ENCODE data around the gene ZNF205.

The ZNF205 gene

DNA sequence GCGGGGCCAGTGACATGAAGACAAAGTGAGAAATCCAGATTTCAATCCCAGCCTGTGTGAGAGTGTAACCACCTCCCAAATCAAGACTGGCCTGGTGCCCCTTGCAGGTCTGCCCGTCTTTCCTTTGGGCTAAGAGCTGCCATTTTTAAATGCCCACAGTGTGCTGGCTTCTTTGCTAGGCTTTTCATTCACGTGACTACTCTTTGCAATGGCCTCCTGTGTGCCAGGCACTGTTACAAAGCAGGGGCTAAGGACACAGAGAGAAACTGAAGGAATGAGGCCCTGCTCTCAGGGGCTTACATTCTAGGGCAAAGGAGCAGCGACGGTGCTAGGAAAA lies 13.0 kb upstream of the ZNF205 start:
- H3K9me2 ChIP-seq (ENCODE audit: low read depth, low read length), result no peaks in the 10 kb centered on the region
- H4K20me1 ChIP-seq (ENCODE audit: insufficient read depth, low read length), result no peaks in the 10 kb centered on the region
- no peak overlapping the region for H3K27ac ChIP-seq (ENCODE audit: low read depth, low read length, poor library complexity, severe bottlenecking)
- no peak overlapping the region for H3K4me2 ChIP-seq (ENCODE audit: low read length)
- no peaks in the 10 kb centered on the region for H3K27me3 ChIP-seq (ENCODE audit: insufficient read depth, low read length)
- H3K4me3 ChIP-seq (ENCODE audit: low read depth, low read length, poor library complexity, severe bottlenecking), result no peak overlapping the region
- no peaks in the 10 kb centered on the region for H3K9me3 ChIP-seq (ENCODE audit: low read length)
- H2AFZ ChIP-seq (ENCODE audit: low read length), result no peak overlapping the region
- TF ChIP-seq, protein P1, sequence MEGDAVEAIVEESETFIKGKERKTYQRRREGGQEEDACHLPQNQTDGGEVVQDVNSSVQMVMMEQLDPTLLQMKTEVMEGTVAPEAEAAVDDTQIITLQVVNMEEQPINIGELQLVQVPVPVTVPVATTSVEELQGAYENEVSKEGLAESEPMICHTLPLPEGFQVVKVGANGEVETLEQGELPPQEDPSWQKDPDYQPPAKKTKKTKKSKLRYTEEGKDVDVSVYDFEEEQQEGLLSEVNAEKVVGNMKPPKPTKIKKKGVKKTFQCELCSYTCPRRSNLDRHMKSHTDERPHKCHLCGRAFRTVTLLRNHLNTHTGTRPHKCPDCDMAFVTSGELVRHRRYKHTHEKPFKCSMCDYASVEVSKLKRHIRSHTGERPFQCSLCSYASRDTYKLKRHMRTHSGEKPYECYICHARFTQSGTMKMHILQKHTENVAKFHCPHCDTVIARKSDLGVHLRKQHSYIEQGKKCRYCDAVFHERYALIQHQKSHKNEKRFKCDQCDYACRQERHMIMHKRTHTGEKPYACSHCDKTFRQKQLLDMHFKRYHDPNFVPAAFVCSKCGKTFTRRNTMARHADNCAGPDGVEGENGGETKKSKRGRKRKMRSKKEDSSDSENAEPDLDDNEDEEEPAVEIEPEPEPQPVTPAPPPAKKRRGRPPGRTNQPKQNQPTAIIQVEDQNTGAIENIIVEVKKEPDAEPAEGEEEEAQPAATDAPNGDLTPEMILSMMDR (IDR thresholded peaks at IDR 0.05; ENCODE audit: low read length), result no peak
- no peak for TF ChIP-seq EZH2 (IDR thresholded peaks at IDR 0.05; ENCODE audit: borderline replicate concordance, low read length)
- H3K79me2 ChIP-seq (ENCODE audit: insufficient read depth, low read length), result no peaks in the 10 kb centered on the region
- H3K4me1 ChIP-seq (ENCODE audit: insufficient read depth, low read length, severe bottlenecking), result peaks cover 25% of the 10 kb centered on the region
- H3K36me3 ChIP-seq (ENCODE audit: insufficient read depth, low read length), result no peaks in the 10 kb centered on the region
- H3F3A ChIP-seq (ENCODE audit: insufficient read depth, low read length), result peaks cover 6% of the 10 kb centered on the region; the same call in 1 of the 2 replicates
- no peak overlapping the region for H3K9ac ChIP-seq (ENCODE audit: low read length)

DNA sequence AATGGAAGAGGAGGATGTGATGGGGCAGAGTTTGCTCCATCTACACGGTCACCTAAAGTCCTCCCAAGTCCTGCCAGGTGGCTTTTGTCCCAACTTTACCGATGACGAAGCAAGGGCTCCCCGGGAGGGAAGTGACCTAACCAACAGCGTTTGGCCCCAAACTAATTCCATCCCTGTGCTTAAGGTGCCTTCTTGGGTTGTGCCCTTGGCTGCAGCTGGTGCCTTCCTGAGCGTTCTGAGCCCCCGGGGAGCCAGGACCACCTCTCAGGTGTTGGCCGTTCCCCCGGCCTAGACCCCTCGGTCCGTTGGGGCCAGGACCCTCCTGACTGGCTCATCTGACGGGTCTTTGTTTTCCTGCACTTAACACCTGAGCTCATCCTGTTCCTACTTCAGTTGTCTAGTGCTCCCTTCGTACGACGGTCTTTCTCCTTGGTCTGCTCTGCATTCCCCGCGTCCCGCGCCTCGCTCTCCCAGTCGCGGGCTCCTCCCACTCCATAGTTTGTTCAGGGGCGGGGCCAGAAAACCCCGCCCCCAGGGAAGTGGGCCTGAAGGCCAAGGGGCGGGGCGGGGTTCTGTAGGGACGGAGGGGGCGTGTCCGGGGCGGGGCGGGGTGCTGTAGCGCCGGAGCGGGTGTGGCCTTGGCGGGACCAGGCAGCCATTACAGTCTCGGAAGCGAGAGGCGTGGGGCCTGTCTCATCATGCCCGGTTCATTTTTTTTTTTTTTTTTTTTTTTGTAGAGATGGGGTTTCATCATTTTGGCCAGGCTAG lies 12.5 kb upstream of the ZNF205 start:
- Histone ChIP-seq H3K9me3 (ENCODE audit: low read length) (no peaks in the 10 kb centered on the region), H4K20me1 (ENCODE audit: insufficient read depth, low read length) (no peaks in the 10 kb centered on the region), H3K4me2 (ENCODE audit: low read length) (peak overlapping the region; percentile 56), H3K4me1 (ENCODE audit: insufficient read depth, low read length, severe bottlenecking) (peaks cover 25% of the 10 kb centered on the region), H2AFZ (ENCODE audit: low read length) (no peak overlapping the region), H3F3A (ENCODE audit: insufficient read depth, low read length) (peaks cover 6% of the 10 kb centered on the region; the same call in 1 of the 2 replicates), H3K79me2 (ENCODE audit: insufficient read depth, low read length) (no peaks in the 10 kb centered on the region), H3K9me2 (ENCODE audit: low read depth, low read length) (no peaks in the 10 kb centered on the region), H3K27me3 (ENCODE audit: insufficient read depth, low read length) (no peaks in the 10 kb centered on the region), H3K9ac (ENCODE audit: low read length) (no peak overlapping the region), H3K4me3 (ENCODE audit: low read depth, low read length, poor library complexity, severe bottlenecking) (peak overlapping the region; percentile 41), H3K36me3 (ENCODE audit: insufficient read depth, low read length) (no peaks in the 10 kb centered on the region), H3K27ac (ENCODE audit: low read depth, low read length, poor library complexity, severe bottlenecking) (no peak overlapping the region)
- TF ChIP-seq EZH2 (IDR thresholded peaks at IDR 0.05; ENCODE audit: borderline replicate concordance, low read length), result no peak
- TF ChIP-seq, protein P1 (IDR thresholded peaks at IDR 0.05; ENCODE audit: low read length), result no peak

DNA sequence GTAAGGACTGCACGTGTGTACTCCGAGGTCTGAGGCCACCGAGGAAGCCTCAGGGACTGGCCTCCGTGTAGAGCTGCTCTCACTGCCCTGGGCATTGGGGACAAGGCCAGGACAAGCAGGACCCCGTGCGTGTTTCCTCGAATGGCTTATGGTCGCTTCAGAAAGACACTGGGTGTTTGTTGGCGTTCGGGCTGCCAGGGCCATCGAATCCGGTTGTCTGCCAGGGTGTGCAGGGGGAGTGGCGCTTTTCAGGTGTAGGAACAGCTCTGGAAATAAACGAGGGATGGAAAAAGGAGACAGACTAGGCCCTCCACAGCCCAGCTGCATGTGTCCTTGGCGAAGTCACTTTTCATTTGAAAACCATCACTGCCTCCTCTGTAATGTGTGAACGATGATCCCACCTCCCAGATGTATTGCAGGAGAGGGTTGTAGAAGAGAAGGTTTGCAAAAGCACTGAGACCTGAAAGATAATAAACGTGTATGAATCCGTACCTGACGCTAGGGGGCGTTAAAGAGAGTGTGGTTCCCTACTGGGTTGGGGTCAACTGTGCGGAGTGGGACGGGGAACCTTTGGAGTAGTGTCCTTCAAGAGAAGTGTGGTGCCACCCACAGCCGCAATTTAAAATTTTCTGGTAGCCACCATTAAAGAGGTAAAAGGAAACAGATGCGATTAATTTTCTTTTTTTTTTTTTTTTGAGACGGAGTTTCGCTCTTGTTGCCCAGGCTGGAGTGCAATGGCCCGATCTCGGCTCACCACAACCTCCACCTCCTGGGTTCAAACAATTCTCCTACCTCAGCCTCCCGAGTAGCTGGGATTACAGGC lies 11.2 kb upstream of the ZNF205 start:
- H3K36me3 ChIP-seq (ENCODE audit: insufficient read depth, low read length), result no peaks in the 10 kb centered on the region
- H3K27ac ChIP-seq (ENCODE audit: low read depth, low read length, poor library complexity, severe bottlenecking), result peak overlapping the region; percentile 58
- no peaks in the 10 kb centered on the region for H3K9me3 ChIP-seq (ENCODE audit: low read length)
- H3K27me3 ChIP-seq (ENCODE audit: insufficient read depth, low read length), result no peaks in the 10 kb centered on the region
- H4K20me1 ChIP-seq (ENCODE audit: insufficient read depth, low read length), result no peaks in the 10 kb centered on the region
- peak overlapping the region; percentile 47 for H3K4me2 ChIP-seq (ENCODE audit: low read length)
- TF ChIP-seq, protein P1 (IDR thresholded peaks at IDR 0.05; ENCODE audit: low read length), result peak; percentile 75
- no peak for TF ChIP-seq EZH2 (IDR thresholded peaks at IDR 0.05; ENCODE audit: borderline replicate concordance, low read length)
- peak overlapping the region; percentile 33 for H3K4me3 ChIP-seq (ENCODE audit: low read depth, low read length, poor library complexity, severe bottlenecking)
- no peak overlapping the region for H3K9ac ChIP-seq (ENCODE audit: low read length)
- H3K79me2 ChIP-seq (ENCODE audit: insufficient read depth, low read length), result no peaks in the 10 kb centered on the region
- no peak overlapping the region for H2AFZ ChIP-seq (ENCODE audit: low read length)
- peaks cover 33% of the 10 kb centered on the region for H3K4me1 ChIP-seq (ENCODE audit: insufficient read depth, low read length, severe bottlenecking)
- no peaks in the 10 kb centered on the region for H3K9me2 ChIP-seq (ENCODE audit: low read depth, low read length)
- H3F3A ChIP-seq (ENCODE audit: insufficient read depth, low read length), result peaks cover 6% of the 10 kb centered on the region; the same call in 1 of the 2 replicates
